Measurements from ENCODE around the gene FHIP2A. TPM values are rescaled to one million over a fixed set of nuclear protein-coding genes. Genes with fewer than 3 reads are reported as not detected.

Gene FHIP2A
- total RNA-seq, 1 experiment from 2014 or later = 20.7 TPM

DNA sequence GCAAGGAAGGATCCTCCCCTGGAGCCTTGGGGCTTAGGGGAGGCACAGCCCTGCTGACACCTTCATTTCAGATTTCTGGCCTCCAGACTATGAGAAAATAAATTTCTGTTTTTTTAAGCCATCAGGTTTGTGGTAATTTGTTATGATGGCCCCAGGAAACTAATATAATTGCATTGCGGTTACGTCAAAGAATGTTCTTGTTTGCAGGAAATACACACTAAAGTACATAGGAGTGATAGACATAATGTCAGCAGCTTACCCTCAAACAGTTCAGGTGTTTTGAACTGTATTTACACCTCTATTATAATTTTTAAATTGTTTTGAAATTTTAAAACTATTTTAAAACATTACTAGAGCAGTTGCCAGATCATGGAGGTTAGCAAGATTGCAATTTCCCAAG lies 12.6 kb upstream of the FHIP2A start:
- no TSS peak for BruUV-seq (replicated peaks)
- no peak overlapping the region for H2AFZ ChIP-seq (ENCODE audit: low read depth, low read length, poor library complexity, severe bottlenecking)
- ChIA-PET CTCF (no interaction called here), RAD21 (ENCODE audit: low non-redundant PET in 1 of 2, low total read pairs in 2 of 2, uncharacterized antibody in 2 of 2, unreplicated experiment in 2 of 2) (no interaction called here), POLR2A (no interaction called here)
- H3K9me3 ChIP-seq (ENCODE audit: control insufficient read depth in 1 of 2, insufficient read depth in 1 of 2, low read depth in 1 of 2, low read length in 2 of 2) = peaks cover 0 to 4% of the 10 kb centered on the region in 2 experiments; a peak in 1 of 4 replicates
- no peak overlapping the region for H3K4me3 ChIP-seq (replicated peaks in 1 of 2; ENCODE audit: low read depth in 1 of 2, low read length in 2 of 2)
- DNase-seq (ENCODE audit: low read depth, low spot score) (no peak), ATAC-seq (no peak)
- no peak overlapping the region for H3K9ac ChIP-seq (ENCODE audit: low read length)
- no peaks in the 10 kb centered on the region for H4K20me1 ChIP-seq (ENCODE audit: insufficient read depth)
- H3K79me2 ChIP-seq (ENCODE audit: insufficient read depth, low read length) = no peaks in the 10 kb centered on the region
- no peak overlapping the region for H3K27ac ChIP-seq (ENCODE audit: low read depth, low read length)
- no peak overlapping the region for H3K4me2 ChIP-seq (ENCODE audit: low read length)
- TF ChIP-seq, protein P1, sequence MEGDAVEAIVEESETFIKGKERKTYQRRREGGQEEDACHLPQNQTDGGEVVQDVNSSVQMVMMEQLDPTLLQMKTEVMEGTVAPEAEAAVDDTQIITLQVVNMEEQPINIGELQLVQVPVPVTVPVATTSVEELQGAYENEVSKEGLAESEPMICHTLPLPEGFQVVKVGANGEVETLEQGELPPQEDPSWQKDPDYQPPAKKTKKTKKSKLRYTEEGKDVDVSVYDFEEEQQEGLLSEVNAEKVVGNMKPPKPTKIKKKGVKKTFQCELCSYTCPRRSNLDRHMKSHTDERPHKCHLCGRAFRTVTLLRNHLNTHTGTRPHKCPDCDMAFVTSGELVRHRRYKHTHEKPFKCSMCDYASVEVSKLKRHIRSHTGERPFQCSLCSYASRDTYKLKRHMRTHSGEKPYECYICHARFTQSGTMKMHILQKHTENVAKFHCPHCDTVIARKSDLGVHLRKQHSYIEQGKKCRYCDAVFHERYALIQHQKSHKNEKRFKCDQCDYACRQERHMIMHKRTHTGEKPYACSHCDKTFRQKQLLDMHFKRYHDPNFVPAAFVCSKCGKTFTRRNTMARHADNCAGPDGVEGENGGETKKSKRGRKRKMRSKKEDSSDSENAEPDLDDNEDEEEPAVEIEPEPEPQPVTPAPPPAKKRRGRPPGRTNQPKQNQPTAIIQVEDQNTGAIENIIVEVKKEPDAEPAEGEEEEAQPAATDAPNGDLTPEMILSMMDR (IDR thresholded peaks at IDR 0.05 in 2 of 3, conservative IDR thresholded peaks at IDR 0.05 in 1 of 3; ENCODE audit: borderline replicate concordance in 1 of 3, insufficient read depth in 1 of 3, low read depth in 2 of 3, low read length in 2 of 3) = no peak
- no peak for TF ChIP-seq ZFX (IDR thresholded peaks at IDR 0.05)
- TF ChIP-seq, protein P2, sequence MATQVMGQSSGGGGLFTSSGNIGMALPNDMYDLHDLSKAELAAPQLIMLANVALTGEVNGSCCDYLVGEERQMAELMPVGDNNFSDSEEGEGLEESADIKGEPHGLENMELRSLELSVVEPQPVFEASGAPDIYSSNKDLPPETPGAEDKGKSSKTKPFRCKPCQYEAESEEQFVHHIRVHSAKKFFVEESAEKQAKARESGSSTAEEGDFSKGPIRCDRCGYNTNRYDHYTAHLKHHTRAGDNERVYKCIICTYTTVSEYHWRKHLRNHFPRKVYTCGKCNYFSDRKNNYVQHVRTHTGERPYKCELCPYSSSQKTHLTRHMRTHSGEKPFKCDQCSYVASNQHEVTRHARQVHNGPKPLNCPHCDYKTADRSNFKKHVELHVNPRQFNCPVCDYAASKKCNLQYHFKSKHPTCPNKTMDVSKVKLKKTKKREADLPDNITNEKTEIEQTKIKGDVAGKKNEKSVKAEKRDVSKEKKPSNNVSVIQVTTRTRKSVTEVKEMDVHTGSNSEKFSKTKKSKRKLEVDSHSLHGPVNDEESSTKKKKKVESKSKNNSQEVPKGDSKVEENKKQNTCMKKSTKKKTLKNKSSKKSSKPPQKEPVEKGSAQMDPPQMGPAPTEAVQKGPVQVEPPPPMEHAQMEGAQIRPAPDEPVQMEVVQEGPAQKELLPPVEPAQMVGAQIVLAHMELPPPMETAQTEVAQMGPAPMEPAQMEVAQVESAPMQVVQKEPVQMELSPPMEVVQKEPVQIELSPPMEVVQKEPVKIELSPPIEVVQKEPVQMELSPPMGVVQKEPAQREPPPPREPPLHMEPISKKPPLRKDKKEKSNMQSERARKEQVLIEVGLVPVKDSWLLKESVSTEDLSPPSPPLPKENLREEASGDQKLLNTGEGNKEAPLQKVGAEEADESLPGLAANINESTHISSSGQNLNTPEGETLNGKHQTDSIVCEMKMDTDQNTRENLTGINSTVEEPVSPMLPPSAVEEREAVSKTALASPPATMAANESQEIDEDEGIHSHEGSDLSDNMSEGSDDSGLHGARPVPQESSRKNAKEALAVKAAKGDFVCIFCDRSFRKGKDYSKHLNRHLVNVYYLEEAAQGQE (IDR thresholded peaks at IDR 0.05; ENCODE audit: low read depth) = no peak
- TF ChIP-seq POLR2A (IDR thresholded peaks at IDR 0.05; ENCODE audit: borderline replicate concordance, extremely low read depth, insufficient read depth, insufficient read length) = no peak
- TF ChIP-seq ELF1 (IDR thresholded peaks at IDR 0.05; ENCODE audit: borderline replicate concordance, low read depth) = no peak
- TF ChIP-seq EZH2 (IDR thresholded peaks at IDR 0.05) = no peak
- TF ChIP-seq POLR2AphosphoS5 (IDR thresholded peaks at IDR 0.05; ENCODE audit: low read depth, low read length) = no peak
- no peak for TF ChIP-seq EGR1 (IDR thresholded peaks at IDR 0.05; ENCODE audit: low read depth)
- TF ChIP-seq RAD21 (IDR thresholded peaks at IDR 0.05; ENCODE audit: low read depth) = no peak
- no peak for TF ChIP-seq JUND (IDR thresholded peaks at IDR 0.05)
- TF ChIP-seq, protein P3, sequence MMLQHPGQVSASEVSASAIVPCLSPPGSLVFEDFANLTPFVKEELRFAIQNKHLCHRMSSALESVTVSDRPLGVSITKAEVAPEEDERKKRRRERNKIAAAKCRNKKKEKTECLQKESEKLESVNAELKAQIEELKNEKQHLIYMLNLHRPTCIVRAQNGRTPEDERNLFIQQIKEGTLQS (IDR thresholded peaks at IDR 0.05) = no peak
- TF ChIP-seq CBX3 (IDR thresholded peaks at IDR 0.05; ENCODE audit: low read depth) = no peak
- no peak for TF ChIP-seq CEBPB (IDR thresholded peaks at IDR 0.05; ENCODE audit: low read depth)
- TF ChIP-seq EZH2phosphoT487 (IDR thresholded peaks at IDR 0.05; ENCODE audit: borderline replicate concordance) = no peak
- TF ChIP-seq SIN3A (IDR thresholded peaks at IDR 0.05; ENCODE audit: low read depth) = no peak
- TF ChIP-seq, protein P4, sequence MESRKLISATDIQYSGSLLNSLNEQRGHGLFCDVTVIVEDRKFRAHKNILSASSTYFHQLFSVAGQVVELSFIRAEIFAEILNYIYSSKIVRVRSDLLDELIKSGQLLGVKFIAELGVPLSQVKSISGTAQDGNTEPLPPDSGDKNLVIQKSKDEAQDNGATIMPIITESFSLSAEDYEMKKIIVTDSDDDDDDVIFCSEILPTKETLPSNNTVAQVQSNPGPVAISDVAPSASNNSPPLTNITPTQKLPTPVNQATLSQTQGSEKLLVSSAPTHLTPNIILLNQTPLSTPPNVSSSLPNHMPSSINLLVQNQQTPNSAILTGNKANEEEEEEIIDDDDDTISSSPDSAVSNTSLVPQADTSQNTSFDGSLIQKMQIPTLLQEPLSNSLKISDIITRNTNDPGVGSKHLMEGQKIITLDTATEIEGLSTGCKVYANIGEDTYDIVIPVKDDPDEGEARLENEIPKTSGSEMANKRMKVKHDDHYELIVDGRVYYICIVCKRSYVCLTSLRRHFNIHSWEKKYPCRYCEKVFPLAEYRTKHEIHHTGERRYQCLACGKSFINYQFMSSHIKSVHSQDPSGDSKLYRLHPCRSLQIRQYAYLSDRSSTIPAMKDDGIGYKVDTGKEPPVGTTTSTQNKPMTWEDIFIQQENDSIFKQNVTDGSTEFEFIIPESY (IDR thresholded peaks at IDR 0.05; ENCODE audit: extremely low read depth, insufficient replicate concordance, low read length) = no peak
- no peak for TF ChIP-seq YY1 (IDR thresholded peaks at IDR 0.05; ENCODE audit: extremely low read depth, insufficient replicate concordance, low read depth, low read length)
- intact Hi-C loops (cut with micrococcal nuclease) = no loop called here
- H3K9me2 ChIP-seq (ENCODE audit: insufficient read depth) = no peaks in the 10 kb centered on the region
- no peaks in the 10 kb centered on the region for H3K27me3 ChIP-seq (ENCODE audit: insufficient read depth, low read length)
- no peaks in the 10 kb centered on the region for H3K4me1 ChIP-seq (ENCODE audit: control insufficient read depth in 1 of 2, insufficient read depth in 2 of 2, low read length in 2 of 2)
- no peaks in the 10 kb centered on the region for H3K36me3 ChIP-seq (ENCODE audit: control insufficient read depth in 1 of 2, insufficient read depth in 2 of 2, low read length in 2 of 2)
